Mesenchymal stem cell (in vitro differentiated cells and primary cell): ENCODE measurements around the gene NIPSNAP3A.

Source experiments
- DNase-seq: peaks from one replicate; pipeline ENCODE4 v3.0.0-alpha.2; 2013
- H2AFZ ChIP-seq: one replicate; pipeline ENCODE4 v1.6.1; 2013; ENCODE audit warnings: low read depth, mild to moderate bottlenecking, control low read depth, inconsistent platforms, low read length, moderate library complexity
- H2AK5ac ChIP-seq: 2 replicates; pipeline ENCODE4 v1.6.1; 2013; ENCODE audit warnings: low read length, moderate library complexity, mild to moderate bottlenecking, inconsistent platforms; ENCODE audit not compliant: severe bottlenecking
- H2BK120ac ChIP-seq: one replicate; pipeline ENCODE4 v1.6.1; 2013; ENCODE audit warnings: low read depth, mild to moderate bottlenecking, inconsistent platforms, low read length, moderate library complexity
- H2BK12ac ChIP-seq, 2 experiments: one replicate each; pipeline ENCODE4 v1.6.1; 2013; ENCODE audit warnings: inconsistent platforms in 2 of 2, low read length in 2 of 2, mild to moderate bottlenecking in 2 of 2, moderate library complexity in 2 of 2, control low read depth in 1 of 2
- H2BK15ac ChIP-seq: one replicate; pipeline ENCODE4 v1.6.1; 2013; ENCODE audit warnings: mild to moderate bottlenecking, low read depth, inconsistent platforms; ENCODE audit not compliant: poor library complexity, severe bottlenecking
- H2BK5ac ChIP-seq: 2 replicates; pipeline ENCODE4 v1.6.1; 2013; ENCODE audit warnings: low read depth, mild to moderate bottlenecking, low read length, control low read depth, inconsistent platforms; ENCODE audit not compliant: poor library complexity, severe bottlenecking
- H3K14ac ChIP-seq, 2 experiments: one replicate each; pipeline ENCODE4 v1.6.1; 2013; ENCODE audit warnings: inconsistent platforms in 2 of 2, low read length in 2 of 2, control low read depth in 1 of 2, mild to moderate bottlenecking in 1 of 2, moderate library complexity in 1 of 2
- H3K18ac ChIP-seq, 2 experiments: one replicate each; pipeline ENCODE4 v1.6.1; 2013; ENCODE audit warnings: inconsistent platforms in 2 of 2, low read length in 2 of 2, control low read depth in 1 of 2, low read depth in 1 of 2, mild to moderate bottlenecking in 1 of 2
- H3K23ac ChIP-seq, 2 experiments: one replicate each; pipeline ENCODE4 v1.6.1; 2013; ENCODE audit warnings: inconsistent platforms in 2 of 2, low read length in 2 of 2, mild to moderate bottlenecking in 2 of 2, moderate library complexity in 2 of 2, control low read depth in 1 of 2
- H3K27ac ChIP-seq: 2 replicates; pipeline ENCODE4 v1.5.1; 2013; ENCODE audit warnings: mild to moderate bottlenecking, moderate library complexity, low read length, control low read depth, inconsistent platforms; ENCODE audit not compliant: poor library complexity, severe bottlenecking
- H3K27me3 ChIP-seq, 2 experiments: 2 replicates each; pipeline versions ENCODE4 v1.6.1 to v1.7.0; 2013; ENCODE audit warnings: low read length in 2 of 2, mild to moderate bottlenecking in 2 of 2, moderate library complexity in 2 of 2, control low read depth in 1 of 2, inconsistent platforms in 1 of 2; ENCODE audit not compliant: control insufficient read depth in 1 of 2, insufficient read depth in 1 of 2
- H3K36me3 ChIP-seq, 2 experiments: 2 replicates each; pipeline versions ENCODE4 v1.6.1 to v1.7.0; 2013; ENCODE audit warnings: low read length in 2 of 2, control low read depth in 1 of 2, inconsistent platforms in 1 of 2, low read depth in 1 of 2, mild to moderate bottlenecking in 1 of 2; ENCODE audit not compliant: insufficient read depth in 2 of 2, control insufficient read depth in 1 of 2
- H3K4ac ChIP-seq, 2 experiments: one replicate each; pipeline ENCODE4 v1.6.1; 2013; ENCODE audit warnings: inconsistent platforms in 2 of 2, low read length in 2 of 2, mild to moderate bottlenecking in 2 of 2, moderate library complexity in 2 of 2, control low read depth in 1 of 2, low read depth in 1 of 2
- H3K4me1 ChIP-seq: 2 replicates; pipeline ENCODE4 v1.6.1; 2013; ENCODE audit warnings: low read depth, low read length, control low read depth; ENCODE audit not compliant: control insufficient read depth, insufficient read depth
- H3K4me2 ChIP-seq: 2 replicates; pipeline ENCODE4 v1.6.1; 2013; ENCODE audit warnings: low read length, mild to moderate bottlenecking, inconsistent platforms; ENCODE audit not compliant: poor library complexity, severe bottlenecking
- H3K4me3 ChIP-seq, 2 experiments: 2 replicates each; pipeline versions ENCODE4 v1.5.1 to v1.7.0; 2013; ENCODE audit warnings: low read length in 2 of 2, mild to moderate bottlenecking in 2 of 2, control low read depth in 1 of 2, low read depth in 1 of 2; ENCODE audit not compliant: insufficient read depth in 1 of 2
- H3K79me1 ChIP-seq: replicated peaks from 2 replicates; pipeline ENCODE4 v1.6.1; 2013; ENCODE audit warnings: mild to moderate bottlenecking, control low read depth, low read length, inconsistent platforms; ENCODE audit not compliant: poor library complexity, severe bottlenecking
- H3K9ac ChIP-seq: 2 replicates; pipeline ENCODE4 v1.7.0; 2013; ENCODE audit warnings: mild to moderate bottlenecking, low read length, moderate library complexity
- H3K9me3 ChIP-seq: 2 replicates; pipeline ENCODE4 v1.7.0; 2013; ENCODE audit warnings: mild to moderate bottlenecking, low read length; ENCODE audit not compliant: control insufficient read depth
- H4K8ac ChIP-seq: one replicate; pipeline ENCODE4 v1.6.1; 2013; ENCODE audit warnings: inconsistent platforms, mild to moderate bottlenecking, low read length, moderate library complexity
- H4K91ac ChIP-seq: one replicate; pipeline ENCODE4 v1.6.1; 2013; ENCODE audit warnings: mild to moderate bottlenecking, low read length, inconsistent platforms
- WGBS: methylation state at CpG from one replicate; pipeline ENCODE4 v1.1.7; 2013; ENCODE audit warnings: mixed read lengths; 5-methylcytosine and 5-hydroxymethylcytosine counted together

Gene NIPSNAP3A

DNA sequence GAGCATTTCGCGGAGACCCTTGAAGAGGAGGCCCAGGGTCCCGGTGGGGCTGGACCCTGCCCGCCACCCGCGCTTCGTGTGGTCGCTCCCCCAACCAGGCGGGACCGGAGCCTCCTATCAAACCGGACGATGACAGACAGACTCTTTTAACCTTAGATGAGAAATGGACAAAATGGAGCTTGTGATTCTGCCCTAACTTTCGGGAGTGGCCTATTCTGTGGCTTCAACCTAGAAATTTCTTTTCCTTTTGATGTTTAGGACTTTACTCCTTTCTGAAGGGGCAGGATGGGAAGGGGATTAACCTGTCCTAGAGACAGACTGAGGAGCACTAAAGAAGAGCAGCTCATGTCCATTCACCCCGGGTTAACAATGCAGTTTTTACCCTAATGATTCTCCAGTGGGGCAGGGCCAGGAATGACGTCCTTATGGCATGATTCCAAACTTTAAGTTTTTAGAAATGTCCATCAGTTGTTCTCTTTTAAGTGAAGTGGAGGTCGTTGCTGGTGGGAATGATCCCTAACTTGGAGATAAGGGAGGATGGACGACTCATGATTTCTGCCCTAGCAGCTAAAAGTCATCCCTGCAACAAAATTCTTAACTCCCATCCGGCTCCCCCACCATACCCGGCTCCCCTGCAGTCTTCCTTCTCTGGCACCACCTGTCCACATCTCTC, 1.0 kb downstream of the NIPSNAP3A start:
- peak overlapping the region; percentile 64 for H4K91ac ChIP-seq
- peak; percentile 48 for DNase-seq
- H3K23ac ChIP-seq: no peak overlapping the region
- 5% methylated on average over 17 of the region's 19 CpGs for WGBS
- no peaks in the 10 kb centered on the region for H3K9me3 ChIP-seq
- peak overlapping the region; percentile 47 to 71 for H3K4ac ChIP-seq
- peak overlapping the region; percentile 54 for H2BK120ac ChIP-seq
- H2AFZ ChIP-seq: peak overlapping the region; percentile 55
- H3K4me1 ChIP-seq: peaks cover 2% of the 10 kb centered on the region
- H3K36me3 ChIP-seq: peaks cover 0 to 23% of the 10 kb centered on the region in 2 experiments
- H3K4me2 ChIP-seq: peak overlapping the region; percentile 93
- peak overlapping the region; percentile 96 for H3K9ac ChIP-seq
- H3K27ac ChIP-seq: peak overlapping the region; percentile 88
- H3K79me1 ChIP-seq: peaks cover 9% of the 10 kb centered on the region
- H2AK5ac ChIP-seq: no peak overlapping the region
- peak overlapping the region; percentile 13 to 25 for H3K14ac ChIP-seq
- H3K18ac ChIP-seq: peak overlapping the region; percentile 93
- H2BK12ac ChIP-seq: peak overlapping the region in 1 of 2 experiments; percentile 29
- H4K8ac ChIP-seq: peak overlapping the region; percentile 78
- no peak overlapping the region for H2BK15ac ChIP-seq
- peak overlapping the region; percentile 88 for H3K4me3 ChIP-seq
- no peak overlapping the region for H2BK5ac ChIP-seq
- no peaks in the 10 kb centered on the region for H3K27me3 ChIP-seq

DNA sequence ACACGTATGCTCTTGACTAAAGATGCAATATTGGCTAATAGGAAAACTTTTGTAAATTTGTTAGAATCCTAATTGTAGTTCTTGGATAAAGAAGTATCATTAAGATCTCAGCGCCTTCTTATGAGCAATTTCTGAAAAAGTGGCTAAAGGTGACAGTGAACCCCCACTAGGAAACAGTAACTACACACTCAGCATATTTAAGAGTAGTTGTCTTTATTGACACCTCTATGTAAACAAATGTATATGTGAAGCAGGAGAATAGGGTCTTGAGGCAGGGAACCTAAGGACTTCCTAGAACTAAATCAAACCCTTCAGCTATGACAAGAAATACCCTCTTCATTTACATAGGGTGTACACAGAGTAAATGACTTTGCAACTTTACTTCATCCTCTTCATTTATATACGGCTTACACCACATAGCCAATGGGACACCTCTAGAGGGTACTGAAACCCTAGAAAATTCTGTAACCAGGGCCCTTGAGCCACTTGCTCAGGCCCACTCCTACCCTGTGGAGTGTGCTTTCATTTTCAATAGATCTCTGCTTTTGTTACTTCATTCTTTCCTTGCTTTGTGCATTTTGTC, 2.8 kb downstream of the NIPSNAP3A start:
- H2BK120ac ChIP-seq: no peak overlapping the region

DNA sequence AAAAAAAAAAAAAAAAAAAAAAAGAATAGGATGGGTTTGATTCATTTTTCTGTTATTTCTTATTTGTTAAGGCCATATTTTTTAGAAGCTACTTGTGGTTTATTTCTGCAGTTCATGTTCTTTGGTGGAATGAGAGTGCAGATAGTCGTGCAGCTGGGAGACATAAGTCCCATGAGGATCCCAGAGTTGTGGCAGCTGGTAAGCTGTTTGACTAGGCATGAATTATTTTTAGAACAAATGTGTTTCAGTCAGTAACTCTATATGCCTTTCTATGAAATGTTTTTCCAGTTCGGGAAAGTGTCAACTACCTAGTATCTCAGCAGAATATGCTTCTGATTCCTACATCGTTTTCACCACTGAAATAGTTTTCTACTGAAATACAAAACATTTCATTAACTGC, 11.5 kb downstream of the NIPSNAP3A start:
- no peak for DNase-seq
- no peak overlapping the region for H3K4me3 ChIP-seq
- WGBS: 67% methylated on average over 2 of the region's 3 CpGs

More for the DNA sequence above, 2.8 kb downstream of the NIPSNAP3A start:
- no peak overlapping the region for H3K27ac ChIP-seq
- no peak overlapping the region for H3K4ac ChIP-seq
- WGBS: 96% methylated on average over 2 of the region's 3 CpGs
- H3K18ac ChIP-seq: no peak overlapping the region
- no peak overlapping the region for H3K23ac ChIP-seq
- no peak overlapping the region for H2AFZ ChIP-seq
- H3K4me1 ChIP-seq: peaks cover 2% of the 10 kb centered on the region
- H3K14ac ChIP-seq: no peak overlapping the region
- H2BK15ac ChIP-seq: no peak overlapping the region
- H3K27me3 ChIP-seq: no peaks in the 10 kb centered on the region
- no peak overlapping the region for H3K4me3 ChIP-seq
- no peak overlapping the region for H4K8ac ChIP-seq
- no peak overlapping the region for H4K91ac ChIP-seq
- no peak for DNase-seq
- H2BK12ac ChIP-seq: no peak overlapping the region
- no peak overlapping the region for H3K4me2 ChIP-seq
- no peak overlapping the region for H2BK5ac ChIP-seq
- no peak overlapping the region for H3K9ac ChIP-seq
- peaks cover 9% of the 10 kb centered on the region for H3K79me1 ChIP-seq
- H3K9me3 ChIP-seq: no peaks in the 10 kb centered on the region
- H3K36me3 ChIP-seq: peaks cover 0 to 38% of the 10 kb centered on the region in 2 experiments
- no peak overlapping the region for H2AK5ac ChIP-seq

GRCh38 chr9:104765138-104765537, 17.7 kb downstream of the NIPSNAP3A start:
- no peak overlapping the region for H3K14ac ChIP-seq
- H3K79me1 ChIP-seq: peaks cover 2% of the 10 kb centered on the region
- no peak overlapping the region for H2BK5ac ChIP-seq
- no peak overlapping the region for H4K8ac ChIP-seq
- H2BK120ac ChIP-seq: no peak overlapping the region
- H3K4ac ChIP-seq: no peak overlapping the region
- no peaks in the 10 kb centered on the region for H3K9me3 ChIP-seq
- H3K18ac ChIP-seq: no peak overlapping the region
- H4K91ac ChIP-seq: no peak overlapping the region
- H2BK12ac ChIP-seq: no peak overlapping the region
- no peak overlapping the region for H2AFZ ChIP-seq
- WGBS: 85% methylated on average over 4 of the region's 5 CpGs
- no peak overlapping the region for H3K27ac ChIP-seq
- H3K4me1 ChIP-seq: peaks cover 4% of the 10 kb centered on the region
- H2AK5ac ChIP-seq: no peak overlapping the region
- peaks cover 0 to 10% of the 10 kb centered on the region in 2 experiments for H3K36me3 ChIP-seq
- H3K23ac ChIP-seq: no peak overlapping the region
- H3K4me2 ChIP-seq: no peak overlapping the region
- H3K9ac ChIP-seq: no peak overlapping the region
- no peak overlapping the region for H2BK15ac ChIP-seq
- DNase-seq: peak; percentile 29
- no peaks in the 10 kb centered on the region for H3K27me3 ChIP-seq
- H3K4me3 ChIP-seq: no peak overlapping the region

More for the DNA sequence above, 11.5 kb downstream of the NIPSNAP3A start:
- H2BK12ac ChIP-seq: no peak overlapping the region
- no peak overlapping the region for H4K8ac ChIP-seq
- no peak overlapping the region for H3K18ac ChIP-seq
- H3K79me1 ChIP-seq: no peaks in the 10 kb centered on the region
- no peaks in the 10 kb centered on the region for H3K9me3 ChIP-seq
- H2BK5ac ChIP-seq: no peak overlapping the region
- H3K23ac ChIP-seq: no peak overlapping the region
- no peaks in the 10 kb centered on the region for H3K27me3 ChIP-seq
- no peak overlapping the region for H2AK5ac ChIP-seq
- H3K4me1 ChIP-seq: peaks cover 4% of the 10 kb centered on the region
- H3K9ac ChIP-seq: no peak overlapping the region
- H2BK15ac ChIP-seq: no peak overlapping the region
- H3K14ac ChIP-seq: no peak overlapping the region
- no peak overlapping the region for H2AFZ ChIP-seq
- no peak overlapping the region for H3K4me2 ChIP-seq
- peaks cover 3 to 43% of the 10 kb centered on the region in 2 experiments for H3K36me3 ChIP-seq
- no peak overlapping the region for H3K4ac ChIP-seq
- H4K91ac ChIP-seq: no peak overlapping the region
- H3K27ac ChIP-seq: no peak overlapping the region
- no peak overlapping the region for H2BK120ac ChIP-seq
